Glutamatergic neuron (in vitro differentiated cells): ENCODE data around the gene GLS. TPM values are rescaled to one million over a fixed set of nuclear protein-coding genes. Genes with fewer than 3 reads are reported as not detected.

Experiments
- DNase-seq: peaks from one replicate; pipeline ENCODE4 v3.0.0; 2022
- H3K27ac Mint-ChIP-seq: one replicate; pipeline ENCODE4 v1.8.0; 2020; ENCODE audit warnings: mild to moderate bottlenecking, mixed read lengths, inconsistent platforms; ENCODE audit not compliant: unreplicated experiment
- H3K27me3 Mint-ChIP-seq: one replicate; pipeline ENCODE4 v1.8.0; 2020; ENCODE audit warnings: mild to moderate bottlenecking, moderate library complexity, mixed read lengths, inconsistent platforms; ENCODE audit not compliant: unreplicated experiment
- H3K36me3 Mint-ChIP-seq: one replicate; pipeline ENCODE4 v1.8.0; 2020; ENCODE audit warnings: mild to moderate bottlenecking, mixed read lengths, inconsistent platforms; ENCODE audit not compliant: unreplicated experiment
- H3K4me1 Mint-ChIP-seq: one replicate; pipeline ENCODE4 v1.8.0; 2020; ENCODE audit warnings: mild to moderate bottlenecking, low read depth, mixed read lengths, inconsistent platforms; ENCODE audit not compliant: unreplicated experiment
- H3K4me3 Mint-ChIP-seq: one replicate; pipeline ENCODE4 v1.8.0; 2020; ENCODE audit warnings: mild to moderate bottlenecking, mixed read lengths, inconsistent platforms; ENCODE audit not compliant: unreplicated experiment
- H3K9me3 Mint-ChIP-seq: one replicate; pipeline ENCODE4 v1.8.0; 2020; ENCODE audit warnings: mild to moderate bottlenecking, moderate library complexity, mixed read lengths, inconsistent platforms; ENCODE audit not compliant: unreplicated experiment
- CTCF ChIP-seq: fragments of 200-600 bp; sonication (generic); IDR thresholded peaks from one replicate; pipeline ENCODE4 v1.5.0; 2021; ENCODE audit not compliant: partially characterized antibody, unreplicated experiment
- total RNA-seq: library from RNA; stranded (reverse); fragmentation: NEBNext Ultra II Directional; extraction: Animal tissue kit (Norgen Biotek cat#: 25700); gene quantifications from one replicate; pipeline ENCODE4 v1.2.1, GENCODE V29; 2021; ENCODE audit not compliant: unreplicated experiment

Gene GLS
- total RNA-seq, 1 donor from 2014 or later: 120 TPM

DNA sequence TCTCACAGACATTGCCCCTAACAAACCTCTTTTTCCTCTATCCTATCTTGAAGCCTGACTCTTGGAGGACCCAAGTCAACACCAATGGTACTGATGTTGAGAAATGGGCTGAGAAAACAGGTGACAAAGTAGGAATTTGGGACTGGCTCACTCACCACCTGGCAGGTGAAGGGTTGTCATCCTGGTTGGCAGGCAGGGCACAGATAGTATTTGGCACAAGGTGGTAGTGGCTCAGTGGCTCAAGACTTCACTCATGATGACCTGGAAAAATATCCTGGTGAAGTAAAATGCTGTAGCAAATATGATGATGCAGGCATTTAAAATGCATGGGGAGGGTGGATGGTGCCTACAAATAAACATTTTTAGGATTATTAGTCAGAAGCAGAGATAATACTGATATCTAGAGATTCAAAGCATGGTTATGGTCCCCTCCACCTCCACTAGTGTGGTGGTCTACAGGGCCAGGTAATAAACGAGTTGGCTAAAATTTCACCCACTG is 38.0 kb upstream of the GLS start:
- Mint-ChIP-seq H3K27ac (no peak overlapping the region), H3K27me3 (peaks cover 2% of the 10 kb centered on the region), H3K36me3 (no peaks in the 10 kb centered on the region), H3K4me3 (no peak overlapping the region), H3K9me3 (peaks cover 2% of the 10 kb centered on the region), H3K4me1 (peaks cover 2% of the 10 kb centered on the region)
- DNase-seq: no peak
- TF ChIP-seq CTCF: no peak

DNA sequence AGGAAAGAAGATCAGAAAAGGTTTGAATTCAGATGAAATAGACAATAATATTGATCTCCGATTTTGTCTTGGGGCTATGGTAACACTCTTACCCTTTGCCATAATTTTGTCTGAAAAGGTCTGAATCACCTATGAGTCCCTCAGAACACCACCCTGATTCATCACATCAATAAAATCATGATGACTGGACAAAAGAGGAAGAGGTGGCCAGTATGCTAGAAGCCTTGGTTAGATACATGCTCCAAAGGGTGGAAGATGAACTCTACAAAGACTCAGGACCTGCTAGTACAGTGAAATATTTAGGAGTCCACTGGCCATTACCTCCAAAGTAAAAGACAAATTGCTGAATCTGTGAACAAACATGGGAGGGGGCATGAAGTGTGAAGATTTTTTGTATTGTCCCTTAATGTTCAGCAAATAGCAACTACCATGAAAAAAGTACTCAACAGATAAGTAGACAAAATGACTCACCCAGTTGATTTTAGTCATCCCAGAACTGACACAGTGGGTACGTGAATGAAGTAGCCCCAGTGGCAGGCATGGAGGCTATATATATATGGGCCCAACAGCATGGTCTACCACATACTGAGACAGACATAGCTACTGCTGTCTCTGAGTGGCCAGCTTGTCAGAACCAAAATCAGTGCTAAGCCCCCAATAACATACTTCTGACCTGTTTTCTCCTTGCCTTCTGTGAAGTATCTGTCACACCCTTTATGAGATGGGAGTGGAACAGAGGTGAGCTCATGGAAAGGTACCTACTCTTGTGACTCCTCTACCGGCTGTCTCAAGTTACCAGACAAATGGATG is 36.5 kb upstream of the GLS start:
- Mint-ChIP-seq H3K9me3 (peaks cover 2% of the 10 kb centered on the region), H3K4me1 (peaks cover 2% of the 10 kb centered on the region), H3K27me3 (peaks cover 2% of the 10 kb centered on the region), H3K27ac (no peak overlapping the region), H3K36me3 (no peaks in the 10 kb centered on the region), H3K4me3 (no peak overlapping the region)
- no peak for DNase-seq
- TF ChIP-seq CTCF: no peak

- no peak overlapping the region for H3K4me3 Mint-ChIP-seq
- H3K27ac Mint-ChIP-seq: no peak overlapping the region
- DNase-seq: no peak
- H3K27me3 Mint-ChIP-seq: peaks cover 2% of the 10 kb centered on the region
- no peaks in the 10 kb centered on the region for H3K36me3 Mint-ChIP-seq
- peaks cover 2% of the 10 kb centered on the region for H3K9me3 Mint-ChIP-seq
- peaks cover 2% of the 10 kb centered on the region for H3K4me1 Mint-ChIP-seq
- TF ChIP-seq CTCF: no peak
These were observed 35.8 kb upstream of the GLS start for GRCh38 chr2:190844700-190845401.

GRCh38 chr2:190846746-190847145 is 33.9 kb upstream of the GLS start:
- H3K27me3 Mint-ChIP-seq: peaks cover 2% of the 10 kb centered on the region
- no peak for TF ChIP-seq CTCF
- H3K9me3 Mint-ChIP-seq: no peaks in the 10 kb centered on the region
- no peaks in the 10 kb centered on the region for H3K36me3 Mint-ChIP-seq
- no peak for DNase-seq
- no peak overlapping the region for H3K27ac Mint-ChIP-seq
- H3K4me3 Mint-ChIP-seq: no peak overlapping the region
- peaks cover 2% of the 10 kb centered on the region for H3K4me1 Mint-ChIP-seq

GRCh38 chr2:190847504-190848081 is 33.0 kb upstream of the GLS start:
- no peak for DNase-seq
- no peaks in the 10 kb centered on the region for H3K27me3 Mint-ChIP-seq
- H3K4me1 Mint-ChIP-seq: peaks cover 2% of the 10 kb centered on the region
- H3K9me3 Mint-ChIP-seq: no peaks in the 10 kb centered on the region
- H3K4me3 Mint-ChIP-seq: no peak overlapping the region
- H3K36me3 Mint-ChIP-seq: no peaks in the 10 kb centered on the region
- no peak for TF ChIP-seq CTCF
- no peak overlapping the region for H3K27ac Mint-ChIP-seq
